ENCODE data around the gene ISLR. TPM values are rescaled to one million over a fixed set of nuclear protein-coding genes. Genes with fewer than 3 reads are reported as not detected.

The ISLR gene
- total and polyA plus RNA-seq, 9 of the 15 experiments (the other 6 are each of a cell fraction or from before 2014, with no cell fraction given): not detected

- TF ChIP-seq FOXO4 (CRISPR knock-in tag; IDR thresholded peaks at IDR 0.05) (no peak), ZBTB5 (IDR thresholded peaks at IDR 0.05) (no peak), TSHZ1 (CRISPR knock-in tag; IDR thresholded peaks at IDR 0.05) (no peak), ZNF354B (CRISPR knock-in tag; IDR thresholded peaks at IDR 0.05) (no peak), KLF13 (tag; IDR thresholded peaks at IDR 0.05; ENCODE audit: borderline replicate concordance, low read depth) (no peak)
These were observed 39.0 kb upstream of the ISLR start (continued) for GRCh38 chr15:74134387-74135027.
